Measurements from ENCODE around the gene RABL6.

Gene RABL6

GRCh38 chr9:136856541-136857141 lies 48.9 kb downstream of the RABL6 start:
- peaks cover 11% of the 10 kb centered on the region for H3K36me3 ChIP-seq (ENCODE audit: insufficient read depth, low read length)
- H3K9me3 ChIP-seq (replicated peaks; ENCODE audit: low read length) = no peaks in the 10 kb centered on the region

GRCh38 chr9:136857166-136857565 lies 49.4 kb downstream of the RABL6 start:
- H3K4me2 ChIP-seq (ENCODE audit: low read length) = no peak overlapping the region
- H3K27me3 ChIP-seq (ENCODE audit: control insufficient read depth, insufficient read depth, low read length) = no peaks in the 10 kb centered on the region
- H3K4me1 ChIP-seq (ENCODE audit: control insufficient read depth, insufficient read depth, low read length) = peaks cover 12% of the 10 kb centered on the region
- H3K9ac ChIP-seq (ENCODE audit: low read depth, low read length) = no peak overlapping the region
- no peaks in the 10 kb centered on the region for H3K9me3 ChIP-seq (replicated peaks; ENCODE audit: low read length)
- H3K36me3 ChIP-seq (ENCODE audit: insufficient read depth, low read length) = peaks cover 13% of the 10 kb centered on the region
- no peak overlapping the region for H3K4me3 ChIP-seq (ENCODE audit: low read length)

More at GRCh38 chr9:136856541-136857141, 48.9 kb downstream of the RABL6 start:
- Histone ChIP-seq H3K4me1 (ENCODE audit: control insufficient read depth, insufficient read depth, low read length) (peaks cover 12% of the 10 kb centered on the region), H3K9ac (ENCODE audit: low read depth, low read length) (no peak overlapping the region), H3K4me2 (ENCODE audit: low read length) (no peak overlapping the region), H3K27me3 (ENCODE audit: control insufficient read depth, insufficient read depth, low read length) (no peaks in the 10 kb centered on the region), H3K4me3 (ENCODE audit: low read length) (no peak overlapping the region)

- Histone ChIP-seq H3K36me3 (ENCODE audit: insufficient read depth, low read length) (peaks cover 19% of the 10 kb centered on the region), H3K27me3 (ENCODE audit: control insufficient read depth, insufficient read depth, low read length) (no peaks in the 10 kb centered on the region), H3K9me3 (replicated peaks; ENCODE audit: low read length) (no peaks in the 10 kb centered on the region), H3K9ac (ENCODE audit: low read depth, low read length) (no peak overlapping the region), H3K4me3 (ENCODE audit: low read length) (no peak overlapping the region), H3K4me2 (ENCODE audit: low read length) (no peak overlapping the region), H3K4me1 (ENCODE audit: control insufficient read depth, insufficient read depth, low read length) (peaks cover 12% of the 10 kb centered on the region)
Measured at GRCh38 chr9:136857581-136858412, 50.0 kb downstream of the RABL6 start.

- Histone ChIP-seq H3K9ac (ENCODE audit: low read depth, low read length) (no peak overlapping the region), H3K9me3 (replicated peaks; ENCODE audit: low read length) (no peaks in the 10 kb centered on the region), H3K36me3 (ENCODE audit: insufficient read depth, low read length) (peaks cover 26% of the 10 kb centered on the region), H3K4me3 (ENCODE audit: low read length) (no peak overlapping the region), H3K4me2 (ENCODE audit: low read length) (no peak overlapping the region), H3K4me1 (ENCODE audit: control insufficient read depth, insufficient read depth, low read length) (peaks cover 12% of the 10 kb centered on the region), H3K27me3 (ENCODE audit: control insufficient read depth, insufficient read depth, low read length) (no peaks in the 10 kb centered on the region)
Measured at GRCh38 chr9:136858452-136858843, 50.7 kb downstream of the RABL6 start.

- Histone ChIP-seq H3K9me3 (replicated peaks; ENCODE audit: low read length) (no peaks in the 10 kb centered on the region), H3K4me1 (ENCODE audit: control insufficient read depth, insufficient read depth, low read length) (peaks cover 12% of the 10 kb centered on the region), H3K27me3 (ENCODE audit: control insufficient read depth, insufficient read depth, low read length) (no peaks in the 10 kb centered on the region), H3K4me2 (ENCODE audit: low read length) (no peak overlapping the region), H3K36me3 (ENCODE audit: insufficient read depth, low read length) (peaks cover 31% of the 10 kb centered on the region), H3K9ac (ENCODE audit: low read depth, low read length) (no peak overlapping the region), H3K4me3 (ENCODE audit: low read length) (no peak overlapping the region)
Measured at GRCh38 chr9:136858844-136859757, 51.4 kb downstream of the RABL6 start.

GRCh38 chr9:136860529-136860928 lies 52.8 kb downstream of the RABL6 start:
- Histone ChIP-seq H3K9ac (ENCODE audit: low read depth, low read length) (no peak overlapping the region), H3K4me1 (ENCODE audit: control insufficient read depth, insufficient read depth, low read length) (peaks cover 19% of the 10 kb centered on the region), H3K9me3 (replicated peaks; ENCODE audit: low read length) (no peaks in the 10 kb centered on the region), H3K36me3 (ENCODE audit: insufficient read depth, low read length) (peaks cover 34% of the 10 kb centered on the region), H3K27me3 (ENCODE audit: control insufficient read depth, insufficient read depth, low read length) (no peaks in the 10 kb centered on the region), H3K4me2 (ENCODE audit: low read length) (no peak overlapping the region), H3K4me3 (ENCODE audit: low read length) (no peak overlapping the region)

GRCh38 chr9:136860933-136861873 lies 53.5 kb downstream of the RABL6 start:
- Histone ChIP-seq H3K9ac (ENCODE audit: low read depth, low read length) (no peak overlapping the region), H3K4me2 (ENCODE audit: low read length) (no peak overlapping the region), H3K4me1 (ENCODE audit: control insufficient read depth, insufficient read depth, low read length) (peaks cover 19% of the 10 kb centered on the region), H3K4me3 (ENCODE audit: low read length) (no peak overlapping the region), H3K27me3 (ENCODE audit: control insufficient read depth, insufficient read depth, low read length) (no peaks in the 10 kb centered on the region), H3K36me3 (ENCODE audit: insufficient read depth, low read length) (peaks cover 34% of the 10 kb centered on the region), H3K9me3 (replicated peaks; ENCODE audit: low read length) (no peaks in the 10 kb centered on the region)

- Histone ChIP-seq H3K27me3 (ENCODE audit: control insufficient read depth, insufficient read depth, low read length) (no peaks in the 10 kb centered on the region), H3K4me3 (ENCODE audit: low read length) (no peak overlapping the region)
Measured at GRCh38 chr9:136861874-136862457, 54.2 kb downstream of the RABL6 start.

GRCh38 chr9:136862849-136863622 lies 55.3 kb downstream of the RABL6 start:
- no peak overlapping the region for H3K9ac ChIP-seq (ENCODE audit: low read depth, low read length)
- H3K9me3 ChIP-seq (replicated peaks; ENCODE audit: low read length) = no peaks in the 10 kb centered on the region
- H3K27me3 ChIP-seq (ENCODE audit: control insufficient read depth, insufficient read depth, low read length) = no peaks in the 10 kb centered on the region
- peaks cover 19% of the 10 kb centered on the region for H3K4me1 ChIP-seq (ENCODE audit: control insufficient read depth, insufficient read depth, low read length)
- H3K4me2 ChIP-seq (ENCODE audit: low read length) = no peak overlapping the region
- no peak overlapping the region for H3K4me3 ChIP-seq (ENCODE audit: low read length)
- H3K36me3 ChIP-seq (ENCODE audit: insufficient read depth, low read length) = peaks cover 38% of the 10 kb centered on the region

More at GRCh38 chr9:136861874-136862457, 54.2 kb downstream of the RABL6 start:
- Histone ChIP-seq H3K4me1 (ENCODE audit: control insufficient read depth, insufficient read depth, low read length) (peaks cover 19% of the 10 kb centered on the region), H3K9ac (ENCODE audit: low read depth, low read length) (no peak overlapping the region), H3K9me3 (replicated peaks; ENCODE audit: low read length) (no peaks in the 10 kb centered on the region), H3K4me2 (ENCODE audit: low read length) (no peak overlapping the region), H3K36me3 (ENCODE audit: insufficient read depth, low read length) (peaks cover 34% of the 10 kb centered on the region)
